Left kidney (tissue), 8 donors: ENCODE results near the gene PIGV. TPM values are rescaled to one million over a fixed set of nuclear protein-coding genes. Genes with fewer than 3 reads are reported as not detected.

Source experiments
- DNase-seq: peaks from one replicate; pipeline ENCODE4 v3.0.0-alpha.2; 2013
- long read RNA-seq, 8 donors: transcript quantifications; one replicate each; lab custom pipeline, GENCODE V29; 2026
- polyA plus RNA-seq: library from polyadenylated mRNA; unstranded; fragments of 120-200 nt; gene quantifications from one replicate; pipeline ENCODE4 v1.2.1, GENCODE V29; 2013; ENCODE audit not compliant: insufficient read length

PIGV gene
- 19.2 TPM for polyA plus RNA-seq
- long read RNA-seq, donor 1: 0 reads
- long read RNA-seq, donor 2, partial matches to known transcripts: 0 of 2 reads
- long read RNA-seq, donor 2, other reads (novel, unspliced or antisense): 0 of 2 reads
- long read RNA-seq, donor 3, partial matches to known transcripts: 0 of 2 reads
- long read RNA-seq, donor 3, other reads (novel, unspliced or antisense): 0 of 2 reads
- long read RNA-seq, donor 4: 0 reads
- long read RNA-seq, donor 5, partial matches to known transcripts: 0 of 10 reads
- long read RNA-seq, donor 5, other reads (novel, unspliced or antisense): 5 of 10 reads
- long read RNA-seq, donor 6, partial matches to known transcripts: 0 of 3 reads
- long read RNA-seq, donor 6, other reads (novel, unspliced or antisense): 0 of 3 reads
- long read RNA-seq, donor 7, partial matches to known transcripts: 0 of 1 reads
- long read RNA-seq, donor 7, other reads (novel, unspliced or antisense): 0 of 1 reads
- long read RNA-seq, donor 8, partial matches to known transcripts: 0 of 2 reads
- long read RNA-seq, donor 8, other reads (novel, unspliced or antisense): 0 of 2 reads

DNA sequence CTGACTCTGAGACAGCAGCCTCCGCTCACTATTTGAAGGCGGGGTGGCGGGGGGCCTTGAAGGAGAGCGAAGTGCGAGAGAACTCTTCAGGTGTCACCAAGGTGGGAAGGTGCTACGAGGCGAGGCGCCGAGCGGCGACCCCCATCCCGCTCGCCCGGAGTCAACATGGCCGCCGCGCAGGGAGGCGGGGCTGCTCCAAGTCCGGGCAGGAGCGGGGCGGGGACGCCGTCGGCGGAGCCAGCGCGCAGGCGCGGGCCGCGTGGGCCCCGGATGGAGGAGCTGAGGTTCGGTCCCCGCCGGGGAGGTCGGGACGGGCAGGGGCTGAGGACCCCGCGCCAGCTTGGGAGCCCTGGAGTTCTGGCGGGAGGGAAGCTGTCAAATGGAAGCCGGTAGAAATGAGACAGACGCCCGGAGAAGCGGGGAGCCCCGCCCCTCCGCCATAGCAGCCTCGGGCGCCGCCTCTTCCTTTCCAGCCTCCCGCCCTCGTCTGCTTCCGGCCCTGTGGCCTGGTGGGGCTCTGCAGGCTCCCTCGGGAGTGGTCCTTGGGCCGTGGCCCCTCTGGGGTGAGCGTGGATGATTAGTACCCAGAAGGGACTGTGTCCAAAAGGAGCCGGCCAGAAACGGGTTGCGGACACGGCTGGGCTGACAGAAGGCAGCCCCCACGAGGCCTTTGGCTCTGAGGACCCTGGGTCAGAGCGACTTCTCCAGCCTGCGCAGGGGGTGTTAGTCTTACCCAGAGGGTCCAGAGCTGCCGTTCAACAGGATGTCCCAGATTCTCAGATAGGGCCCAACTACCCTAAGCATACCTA lies at the start of gene PIGV:
PIGV (plus strand) TSS at position 245 of the 809 bp plus-strand sequence. CDS start 2,866 bp downstream, outside the sequence.
- DNase-seq: peak; percentile 91

DNA sequence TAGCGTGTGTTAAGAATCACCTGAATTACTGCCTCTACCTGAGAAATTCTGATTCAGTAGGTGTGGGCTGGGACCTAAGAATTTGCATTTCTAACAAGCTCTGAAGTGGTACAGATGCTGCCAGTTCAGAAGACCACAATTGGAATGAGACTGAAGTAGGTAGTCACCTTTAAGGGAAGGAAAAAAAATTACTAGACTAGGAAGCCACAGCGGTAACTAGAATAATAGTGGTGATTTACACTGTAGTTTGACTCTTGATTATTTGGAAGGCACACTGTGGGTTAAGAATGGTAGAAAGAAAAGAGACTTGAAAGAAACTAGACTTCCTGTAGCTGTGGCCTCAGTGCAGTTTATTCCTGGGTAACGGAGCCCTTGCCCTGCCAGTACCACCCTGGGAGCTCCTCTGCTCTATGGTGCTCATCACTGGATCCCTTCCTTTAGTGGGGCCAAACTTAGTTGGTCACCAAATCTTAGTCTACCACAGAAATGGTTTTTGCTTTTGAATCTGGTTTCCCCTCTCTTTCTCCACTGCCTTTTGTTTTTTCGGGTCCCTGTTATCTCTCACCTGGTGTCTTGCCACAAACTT lies 48.3 kb upstream of the PIGV start:
- no peak for DNase-seq

DNA sequence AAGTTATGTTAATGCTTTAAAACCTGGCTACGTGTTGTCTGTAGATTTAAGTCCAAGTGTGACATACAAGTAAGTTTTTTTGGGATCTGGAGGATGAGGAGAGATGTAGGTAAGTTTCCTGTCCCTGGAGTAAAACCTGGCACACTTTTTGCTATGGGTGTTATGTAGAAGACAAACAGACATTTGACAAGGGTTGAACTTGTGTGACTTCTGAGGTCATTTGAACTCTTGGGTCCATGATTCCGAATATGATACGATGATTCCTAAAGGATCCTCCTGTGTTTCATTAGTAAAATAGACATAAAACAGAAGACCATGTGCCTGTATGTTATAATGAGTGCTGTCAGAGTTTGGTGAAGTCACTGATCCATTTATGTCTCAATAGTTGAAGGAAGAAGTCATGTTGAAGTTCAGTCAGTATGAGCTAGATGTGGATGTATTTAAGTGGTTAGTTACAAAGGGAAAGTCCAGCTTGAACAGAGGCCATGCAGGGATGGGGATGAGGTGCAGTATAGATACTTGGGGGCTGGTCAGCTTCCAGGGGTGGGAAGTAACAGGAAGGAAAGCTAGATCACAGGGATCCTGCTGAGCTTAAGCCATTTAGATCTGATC lies 47.6 kb upstream of the PIGV start:
- no peak for DNase-seq

DNA sequence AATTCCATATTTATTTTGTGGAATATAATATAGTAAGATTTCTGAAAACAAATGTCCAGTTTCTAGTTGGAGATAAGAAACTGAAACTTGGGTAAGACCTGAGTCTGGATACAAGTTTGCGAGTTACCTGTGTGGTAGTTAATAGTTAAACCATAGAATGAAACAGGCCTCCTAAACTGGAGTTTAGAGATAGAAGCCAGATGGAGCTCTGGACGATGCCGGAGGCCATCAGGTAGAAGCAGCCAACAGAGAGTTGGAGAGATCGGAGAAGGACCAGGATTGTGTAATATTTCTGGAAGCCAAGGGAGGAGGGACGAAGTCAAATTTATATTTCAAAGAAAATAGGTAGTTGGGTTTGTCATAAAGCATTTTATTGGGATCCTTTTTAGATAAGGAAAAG lies 46.8 kb upstream of the PIGV start:
- no peak for DNase-seq

DNA sequence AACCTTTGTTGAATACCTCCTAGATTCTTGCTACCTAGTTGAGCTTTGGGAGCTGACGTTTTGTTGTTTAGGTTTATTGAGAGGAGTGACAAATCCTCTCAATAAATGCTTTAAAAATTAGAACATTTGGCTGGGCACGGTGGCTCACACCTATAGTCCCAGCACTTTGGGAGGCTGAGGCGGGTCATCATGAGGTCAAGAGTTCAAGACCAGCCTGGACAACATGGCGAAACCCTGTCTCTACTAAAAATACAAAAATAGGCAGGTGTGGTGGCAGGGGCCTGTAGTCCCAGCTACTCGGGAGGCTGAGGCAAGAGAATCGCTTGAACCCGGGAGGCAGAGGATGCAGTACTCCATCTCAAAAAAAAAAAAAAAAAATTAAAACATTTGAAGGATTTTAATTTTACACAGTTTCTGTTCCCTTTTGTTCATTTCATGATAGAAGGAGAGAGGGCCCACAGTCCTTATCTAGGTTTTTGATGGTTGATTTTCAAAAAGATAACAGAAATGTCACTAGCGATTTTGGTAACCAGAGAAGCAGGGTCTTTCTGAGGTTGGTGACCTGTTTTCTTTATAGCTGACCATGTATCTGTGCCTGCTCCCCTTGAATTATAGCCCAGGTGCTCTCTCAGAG lies 44.2 kb upstream of the PIGV start:
- no peak for DNase-seq

DNA sequence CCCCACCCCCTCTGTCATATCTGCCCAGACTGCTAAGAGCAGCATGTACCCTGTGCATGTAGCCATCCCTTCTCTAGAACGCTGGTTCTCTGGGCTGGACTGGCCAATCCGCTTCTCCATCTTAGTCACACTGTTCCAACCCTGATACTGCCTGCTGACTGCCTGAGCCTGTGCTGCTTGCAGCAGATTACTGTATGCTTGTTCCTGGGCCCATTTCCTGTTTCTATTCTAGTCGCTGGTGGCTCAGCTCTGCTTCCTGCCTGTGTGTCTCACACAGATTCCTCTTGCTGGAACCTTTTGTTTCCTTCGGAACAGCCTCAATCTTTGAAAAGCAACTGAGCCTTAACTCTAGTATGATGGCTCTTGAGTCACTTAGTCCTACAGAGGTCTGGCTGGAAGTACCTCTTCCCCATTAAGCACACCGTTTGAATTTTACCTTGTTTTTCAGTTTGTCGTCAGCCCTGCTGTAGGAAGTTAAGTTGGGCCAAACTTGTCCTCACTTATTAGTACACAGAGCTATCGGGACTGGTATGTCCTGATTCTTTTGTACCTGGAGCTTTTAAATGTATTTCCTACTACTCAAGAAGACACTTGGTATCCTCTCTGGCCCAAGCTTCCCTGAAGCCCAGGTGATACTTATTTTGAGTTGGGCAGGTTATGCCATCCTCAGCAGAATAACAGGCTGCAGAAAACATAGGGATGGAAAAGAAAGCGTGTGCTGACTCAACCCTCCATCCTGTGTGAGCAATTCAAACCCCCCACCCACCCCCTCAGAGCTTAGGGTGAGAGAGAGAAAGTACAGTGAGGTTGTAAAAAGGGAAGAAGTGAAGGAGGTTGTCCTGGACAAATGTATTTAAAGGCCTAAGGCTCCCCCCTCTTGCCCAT lies 43.4 kb upstream of the PIGV start:
- DNase-seq: no peak

DNA sequence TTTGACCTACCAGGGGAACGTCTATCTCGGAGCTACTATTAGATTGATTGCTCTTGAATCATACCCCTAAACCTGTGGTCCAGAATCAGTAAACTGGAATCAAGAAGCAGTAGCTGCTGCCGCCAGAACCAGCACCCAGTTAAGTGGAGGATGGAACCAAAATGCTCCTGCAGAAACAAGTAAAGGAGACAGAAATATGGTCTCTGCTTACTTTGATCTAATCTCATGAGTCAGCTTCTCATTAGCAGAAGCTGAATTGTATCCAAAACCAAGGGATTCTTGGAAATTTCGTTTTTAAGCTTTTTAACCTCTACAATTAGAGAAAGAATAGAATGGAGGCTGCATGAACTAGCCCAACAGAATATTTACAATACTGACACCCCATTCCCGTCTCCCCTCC lies 42.6 kb upstream of the PIGV start:
- DNase-seq: no peak

DNA sequence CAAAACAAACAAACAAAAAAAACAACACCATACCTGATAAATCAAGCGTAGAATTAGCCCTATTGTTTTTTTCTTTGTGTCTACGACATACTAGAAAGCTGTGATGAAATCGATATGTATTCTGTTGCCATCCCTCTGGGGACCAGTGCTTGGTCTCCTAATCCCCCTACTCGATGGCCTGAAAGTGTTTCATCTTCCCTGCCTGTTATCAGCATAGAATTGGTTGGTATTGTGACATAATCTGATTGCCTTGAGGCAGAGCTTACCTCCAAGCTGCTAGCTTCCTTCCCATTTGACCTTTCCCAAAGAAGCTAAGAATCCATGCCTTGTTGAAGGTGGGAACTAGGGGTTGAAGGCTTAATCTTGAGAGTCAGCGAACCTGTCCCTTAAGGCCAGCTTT lies 40.7 kb upstream of the PIGV start:
- no peak for DNase-seq

DNA sequence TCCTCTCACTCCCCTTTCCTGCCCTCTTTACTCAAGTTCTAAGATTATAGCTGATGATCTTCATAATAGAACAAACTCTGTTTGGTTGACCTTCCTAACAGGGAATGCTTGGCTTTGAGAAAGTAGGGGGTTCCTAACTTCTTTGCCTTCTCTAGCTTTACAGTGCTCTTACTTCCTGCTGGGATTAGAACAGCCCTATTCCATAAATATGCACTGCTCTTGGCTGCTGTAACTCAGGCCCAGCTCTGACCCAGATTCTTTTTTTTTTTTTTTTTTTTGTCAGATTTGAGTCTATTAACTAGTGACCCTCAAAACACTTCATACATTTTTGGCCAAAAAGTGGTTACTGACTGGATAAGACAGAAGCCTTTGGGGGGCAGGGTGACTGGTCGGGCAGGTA lies 39.4 kb upstream of the PIGV start:
- no peak for DNase-seq

DNA sequence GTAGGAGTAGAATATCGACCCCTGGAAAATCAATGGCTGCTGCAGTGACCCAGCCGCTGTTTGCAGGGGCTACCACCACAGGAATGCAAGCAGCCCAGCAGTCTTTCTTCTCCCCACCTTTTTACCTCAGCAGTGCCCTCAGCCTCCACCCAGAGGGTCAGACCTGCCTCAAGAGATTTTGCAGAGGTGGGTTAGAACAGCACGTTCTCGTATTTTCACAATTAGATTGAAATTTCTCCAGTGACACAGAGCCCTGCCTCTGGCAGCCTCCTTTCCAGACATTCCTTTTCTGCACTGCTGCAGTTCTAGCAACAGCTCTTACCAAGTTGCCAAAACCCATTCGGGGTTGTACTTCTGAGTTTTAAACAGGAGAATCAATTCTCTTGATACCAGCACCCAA lies 38.3 kb upstream of the PIGV start:
- no peak for DNase-seq

DNA sequence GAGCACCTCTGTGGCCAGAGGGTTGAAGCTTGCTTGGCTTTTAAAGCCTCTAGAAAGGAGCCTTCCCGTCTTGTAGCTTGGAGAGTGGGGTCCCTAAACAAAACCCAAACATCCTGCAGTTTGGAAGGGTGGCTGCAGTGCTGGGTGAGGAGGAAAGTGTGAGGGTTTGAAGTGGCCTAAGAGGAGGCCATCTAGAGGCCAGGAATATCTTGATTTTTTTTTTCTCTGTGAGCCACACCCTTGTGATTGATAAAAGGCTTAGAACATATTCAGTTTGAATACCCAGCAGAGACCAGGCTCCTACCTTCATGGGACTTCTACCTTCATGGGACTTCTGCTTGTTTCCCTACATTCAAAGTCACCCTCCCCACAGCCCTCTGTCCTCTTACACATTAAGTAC lies 37.3 kb upstream of the PIGV start:
- no peak for DNase-seq

DNA sequence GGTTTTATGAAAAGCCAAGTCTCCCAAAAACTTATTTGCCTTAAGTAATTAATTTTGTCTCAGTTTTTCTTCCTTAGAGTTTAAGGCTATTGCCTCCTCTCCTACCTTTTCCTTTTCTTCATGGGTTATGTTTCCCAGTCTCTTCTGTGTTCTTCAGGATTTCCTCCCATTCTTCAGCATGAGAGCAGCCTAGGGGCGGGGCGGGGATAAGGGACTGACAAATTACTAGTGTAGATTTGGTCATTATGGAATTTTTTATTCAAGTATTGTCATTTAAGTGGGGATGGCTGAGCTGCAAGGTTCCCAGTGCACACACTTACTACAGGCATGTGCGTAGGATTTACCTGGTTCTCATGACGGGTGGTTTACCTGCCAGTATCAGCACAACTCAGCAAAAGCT lies 35.2 kb upstream of the PIGV start:
- no peak for DNase-seq

DNA sequence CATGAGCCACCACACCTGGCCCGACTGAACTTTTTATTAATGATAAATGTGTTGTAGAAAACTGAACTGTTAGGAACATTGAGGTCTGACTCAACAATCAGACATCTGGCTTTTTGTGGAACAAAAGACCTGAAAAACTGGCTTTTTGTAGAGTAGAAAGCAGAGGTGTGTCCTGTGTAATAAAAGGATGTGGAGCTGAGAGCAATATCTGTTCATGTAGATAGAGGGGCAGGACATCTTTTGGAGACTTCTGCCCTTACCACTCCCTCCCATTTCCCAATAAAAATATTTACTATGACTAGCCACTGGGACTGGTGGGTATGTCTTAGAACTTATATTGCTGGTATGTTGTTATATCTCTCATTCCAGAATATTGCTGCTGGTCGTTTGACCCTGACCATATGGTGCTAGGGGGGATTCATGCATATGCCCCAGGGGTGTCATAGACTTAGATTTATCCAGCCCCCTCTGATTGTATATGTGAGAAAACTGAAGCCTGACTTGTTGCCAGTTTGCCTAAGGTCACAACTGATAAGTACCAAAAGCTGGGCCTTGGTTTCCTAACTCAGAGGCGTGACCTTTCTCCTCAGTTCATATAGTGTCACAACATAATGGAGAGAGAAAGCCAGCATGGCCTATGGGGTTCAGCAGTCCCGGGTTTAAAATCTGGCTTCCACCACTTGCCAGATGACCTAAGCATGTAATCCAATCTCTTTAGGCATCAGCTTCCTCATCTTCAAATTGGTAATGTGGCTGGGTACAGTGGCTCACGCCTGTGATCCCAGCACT lies 33.5 kb upstream of the PIGV start:
- DNase-seq: no peak

DNA sequence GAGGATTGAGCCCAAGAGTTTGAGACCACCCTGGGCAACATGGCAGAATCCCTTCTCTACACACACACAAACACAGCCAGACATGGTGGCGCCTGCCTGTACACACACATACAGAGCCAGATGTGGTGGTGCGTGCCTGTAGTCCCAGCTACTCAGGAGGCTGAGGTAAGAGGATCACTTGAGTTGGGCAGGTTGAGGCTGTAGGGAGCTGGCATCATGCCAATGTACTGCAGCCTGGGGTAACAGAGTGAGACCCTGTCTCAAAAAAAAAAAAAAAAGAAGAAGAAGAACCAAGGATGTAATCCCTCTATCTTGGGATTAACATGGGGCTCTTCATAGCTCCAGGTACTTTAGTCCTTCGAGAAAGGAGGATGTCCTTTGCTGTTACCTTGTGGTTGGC lies 29.4 kb upstream of the PIGV start:
- no peak for DNase-seq

DNA sequence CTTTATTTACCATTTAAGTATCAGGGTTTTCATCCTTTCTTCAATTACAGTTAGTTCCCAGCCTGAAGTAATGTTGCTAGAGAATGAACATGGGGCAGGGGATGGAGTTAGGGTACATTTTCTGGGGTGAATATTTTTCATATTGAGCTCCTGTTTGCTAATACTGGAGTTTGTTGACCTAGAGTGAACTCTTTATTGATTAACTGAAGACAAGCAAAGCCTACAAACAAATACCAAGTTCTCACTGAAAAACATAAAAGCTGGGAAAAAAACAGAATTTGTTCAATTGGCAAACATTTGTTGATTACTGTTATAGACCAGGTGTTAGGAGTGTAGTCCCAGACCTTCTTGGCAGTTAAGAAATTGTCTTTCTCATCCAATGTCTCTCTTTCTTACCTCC lies 28.2 kb upstream of the PIGV start:
- no peak for DNase-seq

DNA sequence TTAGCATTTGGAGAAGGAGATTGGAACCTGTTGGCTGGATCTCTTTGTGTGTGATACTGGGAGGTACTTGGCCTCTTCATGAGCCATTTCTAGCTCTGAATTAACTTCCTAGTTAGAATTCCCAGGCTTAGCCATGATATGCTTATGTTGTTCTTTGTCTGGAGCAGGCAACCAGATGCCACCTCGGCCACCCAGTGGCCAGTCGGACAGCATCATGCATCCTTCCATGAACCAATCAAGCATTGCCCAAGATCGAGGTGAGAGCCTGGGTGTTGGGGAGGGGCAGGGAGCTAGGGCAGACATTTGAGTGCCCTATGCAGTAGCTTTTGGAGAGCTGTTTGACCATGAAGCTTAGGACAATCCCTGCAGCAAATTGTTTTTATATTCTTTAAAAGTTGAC lies 26.5 kb upstream of the PIGV start:
- DNase-seq: no peak

DNA sequence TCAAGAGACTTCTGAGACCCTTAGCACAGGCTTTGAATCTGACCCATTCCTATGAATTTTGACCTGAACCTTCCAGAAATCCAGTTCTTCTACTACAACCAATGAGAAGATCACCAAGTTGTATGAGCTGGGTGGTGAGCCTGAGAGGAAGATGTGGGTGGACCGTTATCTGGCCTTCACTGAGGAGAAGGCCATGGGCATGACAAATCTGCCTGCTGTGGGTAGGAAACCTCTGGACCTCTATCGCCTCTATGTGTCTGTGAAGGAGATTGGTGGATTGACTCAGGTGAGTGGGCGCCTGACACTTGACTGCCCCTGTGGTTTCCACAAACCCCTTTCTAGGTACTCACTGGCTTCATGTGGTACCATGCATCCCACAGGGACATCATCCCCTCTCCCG lies 20.0 kb upstream of the PIGV start:
- DNase-seq: no peak

DNA sequence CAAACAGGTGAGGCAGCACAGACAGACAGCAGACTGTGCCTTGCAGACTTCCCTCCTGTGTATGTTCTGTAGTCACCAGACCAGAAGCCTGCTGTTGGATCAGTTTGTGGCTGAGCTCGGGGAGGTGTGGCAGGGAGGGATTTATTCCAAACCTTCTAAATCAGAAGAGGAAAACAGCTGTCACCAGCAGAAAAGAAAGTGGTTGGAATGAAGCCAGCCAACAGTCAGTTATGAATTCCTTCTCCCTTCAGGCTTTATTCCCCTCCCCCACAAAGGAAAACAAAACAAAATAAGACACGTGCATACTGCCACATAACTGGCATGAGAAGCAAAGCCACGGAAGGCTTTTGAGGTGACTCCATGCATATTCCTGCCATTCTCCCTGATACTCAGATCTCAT lies 19.0 kb upstream of the PIGV start:
- peak; percentile 30 for DNase-seq

DNA sequence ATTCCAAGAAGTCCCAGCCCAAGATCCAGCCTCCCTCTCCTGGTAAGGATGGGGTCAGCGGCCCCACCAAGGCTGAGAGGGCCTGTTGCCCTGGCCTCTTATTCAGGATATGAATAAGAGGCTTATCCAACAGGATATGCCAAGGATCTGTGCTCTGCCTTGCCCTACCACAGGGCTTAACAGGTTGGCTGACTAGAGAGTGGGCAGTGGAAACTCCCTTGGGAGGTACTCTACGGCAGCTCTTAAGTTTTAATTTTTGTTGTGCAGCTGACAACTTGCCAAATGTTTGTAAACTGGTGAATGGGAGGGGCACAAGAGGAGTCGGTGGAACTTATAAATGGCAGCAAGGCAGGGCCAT lies 16.5 kb upstream of the PIGV start:
- no peak for DNase-seq
